Measurements from ENCODE around the gene MYO10. TPM values are rescaled to one million over a fixed set of nuclear protein-coding genes. Genes with fewer than 3 reads are reported as not detected.

MYO10 gene
- polyA plus RNA-seq, 3 donors, result 0.23 to 1.1 (median 0.35) TPM

DNA sequence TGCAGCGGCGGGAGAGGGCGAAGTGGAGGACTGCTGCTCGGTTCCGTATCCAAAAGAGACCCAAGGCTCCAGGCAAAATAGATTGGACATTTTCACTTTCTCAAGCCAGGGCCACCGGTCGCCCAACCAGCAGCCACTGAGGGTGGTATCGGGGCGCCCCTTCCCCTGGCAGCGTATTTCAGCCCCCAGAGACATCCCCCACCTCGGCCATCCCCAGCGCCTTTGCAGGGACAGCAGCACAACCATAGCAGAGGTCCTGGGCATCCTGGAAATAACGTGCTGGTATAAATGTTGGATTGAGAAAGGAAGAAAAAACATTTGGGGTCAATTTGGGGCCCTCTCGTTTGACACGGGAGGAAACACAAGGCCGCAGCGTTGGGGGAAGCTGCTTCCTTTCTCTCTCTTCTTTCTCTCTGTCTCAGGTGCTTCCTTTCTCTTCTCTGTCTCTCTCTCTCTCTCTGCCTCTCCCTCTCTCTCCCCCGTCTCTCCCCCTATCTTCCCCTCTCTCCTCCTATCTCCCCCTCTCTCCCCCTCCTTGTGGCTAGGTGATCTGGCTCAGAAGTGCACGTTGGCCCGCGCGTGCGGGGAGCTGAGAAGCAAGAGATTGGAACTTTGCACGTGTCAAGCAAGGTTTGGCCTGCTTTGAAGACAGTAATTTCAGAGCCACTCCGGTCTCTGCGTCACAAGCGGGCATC lies 318.7 kb downstream of the MYO10 start:
- WGBS (ENCODE audit: insufficient coverage), result 8% methylated on average over 22 of the region's 27 CpGs

GRCh38 chr5:16616536-16617273 lies 319.4 kb downstream of the MYO10 start, which contains the start of gene RETREG1:
RETREG1 (minus strand) TSS chr5:16616997; CDS start chr5:16616971, 26 bp downstream.
- peak within 1 kb of the TSS; percentile 61 to 83 (median 80) for H3K4me3 ChIP-seq (replicated peaks in 1 of 3; ENCODE audit: low read depth in 2 of 3, low read length in 3 of 3)

More for the DNA sequence above, 318.7 kb downstream of the MYO10 start:
- H3K4me1 ChIP-seq (ENCODE audit: control insufficient read depth in 1 of 2, insufficient read depth in 2 of 2, low read length in 2 of 2), result peaks cover 15 to 20% of the 10 kb centered on the region in 2 donors
- Mint-ChIP-seq H3K4me1 (peaks cover 12% of the 10 kb centered on the region), H3K36me3 (peaks cover 0 to 5% of the 10 kb centered on the region in 2 donors), H3K27ac (peak overlapping the region in 4 of 7 donors; percentile 21 to 76 (median 66)), H3K9me3 (no peaks in the 10 kb centered on the region), H3K27me3 (ENCODE audit: low read depth in 3 of 3) (peaks cover 5 to 25% (median 12%) of the 10 kb centered on the region in 3 donors), H3K4me3 (peak overlapping the region in 1 of 2 donors; percentile 91)
- peak overlapping the region; percentile 70 for H3K9ac ChIP-seq (ENCODE audit: insufficient read depth, low read length, poor library complexity, severe bottlenecking)
- peak overlapping the region; percentile 94 for H3K4me2 ChIP-seq (replicated peaks; ENCODE audit: extremely low read depth, low read length, poor library complexity, severe bottlenecking)
- peak overlapping the region in 1 of 2 donors; percentile 15 for H3K27ac ChIP-seq (ENCODE audit: low read depth in 1 of 2, low read length in 2 of 2)
- DNase-seq, result no peak
- H3K36me3 ChIP-seq (replicated peaks in 1 of 2; ENCODE audit: control insufficient read depth in 1 of 2, insufficient read depth in 2 of 2, low read length in 2 of 2), result no peaks in the 10 kb centered on the region
- no peaks in the 10 kb centered on the region for H3K9me3 ChIP-seq (replicated peaks in 1 of 2; ENCODE audit: control insufficient read depth in 1 of 2, insufficient read depth in 1 of 2, low read length in 2 of 2)
- peak overlapping the region; percentile 85 for H2AFZ ChIP-seq (ENCODE audit: insufficient read depth, low read depth, low read length, poor library complexity, severe bottlenecking)
- peak overlapping the region; percentile 47 to 83 (median 80) for H3K4me3 ChIP-seq (replicated peaks in 1 of 3; ENCODE audit: low read depth in 2 of 3, low read length in 3 of 3)
- intact Hi-C loops (cut with micrococcal nuclease), result no loop called here
- no peaks in the 10 kb centered on the region for H3K79me2 ChIP-seq (ENCODE audit: insufficient read depth, low read length)
- TF ChIP-seq, protein P1, sequence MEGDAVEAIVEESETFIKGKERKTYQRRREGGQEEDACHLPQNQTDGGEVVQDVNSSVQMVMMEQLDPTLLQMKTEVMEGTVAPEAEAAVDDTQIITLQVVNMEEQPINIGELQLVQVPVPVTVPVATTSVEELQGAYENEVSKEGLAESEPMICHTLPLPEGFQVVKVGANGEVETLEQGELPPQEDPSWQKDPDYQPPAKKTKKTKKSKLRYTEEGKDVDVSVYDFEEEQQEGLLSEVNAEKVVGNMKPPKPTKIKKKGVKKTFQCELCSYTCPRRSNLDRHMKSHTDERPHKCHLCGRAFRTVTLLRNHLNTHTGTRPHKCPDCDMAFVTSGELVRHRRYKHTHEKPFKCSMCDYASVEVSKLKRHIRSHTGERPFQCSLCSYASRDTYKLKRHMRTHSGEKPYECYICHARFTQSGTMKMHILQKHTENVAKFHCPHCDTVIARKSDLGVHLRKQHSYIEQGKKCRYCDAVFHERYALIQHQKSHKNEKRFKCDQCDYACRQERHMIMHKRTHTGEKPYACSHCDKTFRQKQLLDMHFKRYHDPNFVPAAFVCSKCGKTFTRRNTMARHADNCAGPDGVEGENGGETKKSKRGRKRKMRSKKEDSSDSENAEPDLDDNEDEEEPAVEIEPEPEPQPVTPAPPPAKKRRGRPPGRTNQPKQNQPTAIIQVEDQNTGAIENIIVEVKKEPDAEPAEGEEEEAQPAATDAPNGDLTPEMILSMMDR (IDR thresholded peaks at IDR 0.05), result no peak
- no peaks in the 10 kb centered on the region for H4K20me1 ChIP-seq (ENCODE audit: insufficient read depth, low read length)
- peaks cover 2 to 6% of the 10 kb centered on the region in 2 donors for H3K27me3 ChIP-seq (ENCODE audit: control insufficient read depth in 2 of 2, insufficient read depth in 2 of 2, low read length in 2 of 2)

More at GRCh38 chr5:16616536-16617273, 319.4 kb downstream of the MYO10 start, which contains the start of gene RETREG1:
- H3K27me3 ChIP-seq (ENCODE audit: control insufficient read depth in 2 of 2, insufficient read depth in 2 of 2, low read length in 2 of 2), result peaks cover 2 to 6% of the 10 kb centered on the region in 2 donors
- Mint-ChIP-seq H3K9me3 (no peaks in the 10 kb centered on the region), H3K36me3 (peaks cover 0 to 5% of the 10 kb centered on the region in 2 donors), H3K27me3 (ENCODE audit: low read depth in 3 of 3) (peaks cover 5 to 25% (median 10%) of the 10 kb centered on the region in 3 donors), H3K27ac (peak within 1 kb of the TSS; percentile 38 to 92 (median 73)), H3K4me1 (peaks cover 12% of the 10 kb centered on the region), H3K4me3 (peak within 1 kb of the TSS in 1 of 2 donors; percentile 96)
- no peaks in the 10 kb centered on the region for H3K36me3 ChIP-seq (replicated peaks in 1 of 2; ENCODE audit: control insufficient read depth in 1 of 2, insufficient read depth in 2 of 2, low read length in 2 of 2)
- H3K4me1 ChIP-seq (ENCODE audit: control insufficient read depth in 1 of 2, insufficient read depth in 2 of 2, low read length in 2 of 2), result peaks cover 15 to 20% of the 10 kb centered on the region in 2 donors
- H3K27ac ChIP-seq (ENCODE audit: low read depth in 1 of 2, low read length in 2 of 2), result peak within 1 kb of the TSS in 1 of 2 donors; percentile 45
- intact Hi-C loops (cut with micrococcal nuclease), result no loop called here
- peak within 1 kb of the TSS; percentile 94 for H3K4me2 ChIP-seq (replicated peaks; ENCODE audit: extremely low read depth, low read length, poor library complexity, severe bottlenecking)
- peak within 1 kb of the TSS; percentile 70 for H3K9ac ChIP-seq (ENCODE audit: insufficient read depth, low read length, poor library complexity, severe bottlenecking)
- TF ChIP-seq, protein P1 (IDR thresholded peaks at IDR 0.05), result no peak
- no peaks in the 10 kb centered on the region for H3K9me3 ChIP-seq (replicated peaks in 1 of 2; ENCODE audit: control insufficient read depth in 1 of 2, insufficient read depth in 1 of 2, low read length in 2 of 2)
- WGBS (ENCODE audit: insufficient coverage), result under 1% methylated on average over 82 of the region's 86 CpGs
- no peaks in the 10 kb centered on the region for H4K20me1 ChIP-seq (ENCODE audit: insufficient read depth, low read length)
- no peaks in the 10 kb centered on the region for H3K79me2 ChIP-seq (ENCODE audit: insufficient read depth, low read length)
- DNase-seq, result peak; percentile 47 to 59 (median 48)
- H2AFZ ChIP-seq (ENCODE audit: insufficient read depth, low read depth, low read length, poor library complexity, severe bottlenecking), result peak within 1 kb of the TSS; percentile 85
